SK-N-MC (cell line): ENCODE results near the gene GRB7.
A peak's percentile ranks its signal among the peaks of the same experiment; 100 is the strongest.
"Not testable (repeated sequence)": the region's sequence is repeated elsewhere in the genome, so short reads cannot be mapped to it uniquely, and the experiment has no call there.

Experiments
- DNase-seq: peaks from one replicate; pipeline ENCODE4 v3.0.0-alpha.2; 2011; ENCODE audit warnings: low read depth, low spot score
- H3K27ac ChIP-seq: fragments of 200-600 bp; sonication (generic); 2 replicates; pipeline ENCODE4 v1.5.1; 2016; ENCODE audit warnings: mixed run types
- H3K36me3 ChIP-seq: fragments of 200-600 bp; sonication (generic); 2 replicates; pipeline ENCODE4 v1.6.1; 2017; ENCODE audit warnings: antibody characterized with exemption, low read length, mixed read lengths; ENCODE audit not compliant: insufficient read depth
- H3K4me3 ChIP-seq: fragments of 200-600 bp; sonication (generic); 2 replicates; pipeline ENCODE4 v1.5.1; 2016
- H3K9ac ChIP-seq: fragments of 200-600 bp; sonication (generic); 2 replicates; pipeline ENCODE4 v1.8.0; 2017; ENCODE audit warnings: mixed run types, mixed read lengths; ENCODE audit not compliant: insufficient read length
- H3K9me3 ChIP-seq: fragments of 200-600 bp; sonication (generic); 2 replicates; pipeline ENCODE4 v1.6.1; 2017; ENCODE audit warnings: low read depth, mild to moderate bottlenecking, antibody characterized with exemption, low read length, moderate library complexity, mixed read lengths
- EZH2 ChIP-seq: fragments of 200-600 bp; sonication (generic); IDR thresholded peaks from one replicate; pipeline ENCODE4 v1.6.1; 2017; ENCODE audit warnings: antibody characterized with exemption
- FOXP2 ChIP-seq: optimal IDR thresholded peaks from 2 replicates; pipeline ENCODE3; 2011; ENCODE audit warnings: mild to moderate bottlenecking, moderate library complexity; ENCODE audit not compliant: insufficient read depth; ENCODE audit errors: extremely low read length, control extremely low read depth
- POLR2AphosphoS5 ChIP-seq: IDR thresholded peaks from 2 replicates; pipeline ENCODE4 v1.6.1; 2012; ENCODE audit warnings: mild to moderate bottlenecking, low read depth, low read length, borderline replicate concordance

GRB7 gene

DNA sequence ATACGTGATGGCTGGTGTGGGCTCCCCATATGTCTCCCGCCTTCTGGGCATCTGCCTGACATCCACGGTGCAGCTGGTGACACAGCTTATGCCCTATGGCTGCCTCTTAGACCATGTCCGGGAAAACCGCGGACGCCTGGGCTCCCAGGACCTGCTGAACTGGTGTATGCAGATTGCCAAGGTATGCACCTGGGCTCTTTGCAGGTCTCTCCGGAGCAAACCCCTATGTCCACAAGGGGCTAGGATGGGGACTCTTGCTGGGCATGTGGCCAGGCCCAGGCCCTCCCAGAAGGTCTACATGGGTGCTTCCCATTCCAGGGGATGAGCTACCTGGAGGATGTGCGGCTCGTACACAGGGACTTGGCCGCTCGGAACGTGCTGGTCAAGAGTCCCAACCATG lies 13.0 kb upstream of the GRB7 start:
- TF ChIP-seq POLR2AphosphoS5 (no peak), EZH2 (no peak), FOXP2 (no peak)
- DNase-seq = no peak
- H3K27ac ChIP-seq = no peak overlapping the region
- H3K9ac ChIP-seq = no peak overlapping the region
- no peaks in the 10 kb centered on the region for H3K9me3 ChIP-seq
- H3K36me3 ChIP-seq = no peaks in the 10 kb centered on the region; the same call in 1 of the 2 replicates
- no peak overlapping the region for H3K4me3 ChIP-seq

DNA sequence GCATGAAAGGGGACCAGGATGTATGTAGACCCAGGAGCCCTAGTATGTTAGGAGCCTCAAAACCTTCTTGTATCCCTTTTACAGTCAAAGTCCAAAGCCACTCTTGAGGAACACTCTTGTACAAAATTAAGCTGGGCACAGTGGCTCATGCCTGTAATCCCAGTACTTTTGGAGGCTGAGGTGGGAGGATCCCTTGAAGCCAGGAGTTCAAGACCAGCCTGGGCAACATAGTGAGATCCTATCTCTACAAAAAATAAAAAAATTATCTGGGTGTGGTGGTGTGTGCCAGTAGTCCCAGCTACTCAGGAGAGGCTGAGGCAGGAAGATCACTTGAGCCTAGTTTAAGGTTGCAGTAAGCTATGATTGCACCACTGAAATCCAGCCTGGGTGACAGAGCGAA lies 11.8 kb upstream of the GRB7 start:
- H3K9ac ChIP-seq, H3K4me3 ChIP-seq, DNase-seq, H3K36me3 ChIP-seq, H3K9me3 ChIP-seq, H3K27ac ChIP-seq: not testable (repeated sequence)

DNA sequence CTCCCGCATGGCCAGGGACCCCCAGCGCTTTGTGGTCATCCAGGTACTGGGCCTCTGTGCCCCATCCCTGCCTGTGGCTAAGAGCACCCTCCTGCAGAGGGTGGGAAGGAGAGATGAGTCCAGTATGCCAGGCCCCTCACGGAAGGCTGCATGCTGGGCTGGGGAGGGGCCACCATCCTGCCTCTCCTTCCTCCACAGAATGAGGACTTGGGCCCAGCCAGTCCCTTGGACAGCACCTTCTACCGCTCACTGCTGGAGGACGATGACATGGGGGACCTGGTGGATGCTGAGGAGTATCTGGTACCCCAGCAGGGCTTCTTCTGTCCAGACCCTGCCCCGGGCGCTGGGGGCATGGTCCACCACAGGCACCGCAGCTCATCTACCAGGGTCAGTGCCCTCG lies 11.1 kb upstream of the GRB7 start:
- no peak overlapping the region for H3K9ac ChIP-seq
- no peaks in the 10 kb centered on the region; the same call in 1 of the 2 replicates for H3K36me3 ChIP-seq
- no peak overlapping the region for H3K4me3 ChIP-seq
- no peak overlapping the region for H3K27ac ChIP-seq
- DNase-seq = no peak
- no peaks in the 10 kb centered on the region for H3K9me3 ChIP-seq
- no peak for TF ChIP-seq EZH2
- TF ChIP-seq POLR2AphosphoS5 = no peak
- no peak for TF ChIP-seq FOXP2

DNA sequence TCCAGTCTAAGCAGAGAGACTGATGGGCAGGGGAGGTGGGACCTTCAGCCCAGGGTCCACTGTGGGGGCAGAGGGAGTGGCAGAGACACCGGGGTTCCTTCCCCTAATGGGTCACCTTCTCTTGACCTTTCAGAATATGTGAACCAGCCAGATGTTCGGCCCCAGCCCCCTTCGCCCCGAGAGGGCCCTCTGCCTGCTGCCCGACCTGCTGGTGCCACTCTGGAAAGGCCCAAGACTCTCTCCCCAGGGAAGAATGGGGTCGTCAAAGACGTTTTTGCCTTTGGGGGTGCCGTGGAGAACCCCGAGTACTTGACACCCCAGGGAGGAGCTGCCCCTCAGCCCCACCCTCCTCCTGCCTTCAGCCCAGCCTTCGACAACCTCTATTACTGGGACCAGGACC lies 10.2 kb upstream of the GRB7 start:
- Histone ChIP-seq H3K27ac (no peak overlapping the region), H3K9ac (no peak overlapping the region), H3K36me3 (no peaks in the 10 kb centered on the region; the same call in 1 of the 2 replicates), H3K9me3 (no peaks in the 10 kb centered on the region), H3K4me3 (no peak overlapping the region)
- no peak for DNase-seq
- no peak for TF ChIP-seq FOXP2
- TF ChIP-seq POLR2AphosphoS5 = no peak
- no peak for TF ChIP-seq EZH2

DNA sequence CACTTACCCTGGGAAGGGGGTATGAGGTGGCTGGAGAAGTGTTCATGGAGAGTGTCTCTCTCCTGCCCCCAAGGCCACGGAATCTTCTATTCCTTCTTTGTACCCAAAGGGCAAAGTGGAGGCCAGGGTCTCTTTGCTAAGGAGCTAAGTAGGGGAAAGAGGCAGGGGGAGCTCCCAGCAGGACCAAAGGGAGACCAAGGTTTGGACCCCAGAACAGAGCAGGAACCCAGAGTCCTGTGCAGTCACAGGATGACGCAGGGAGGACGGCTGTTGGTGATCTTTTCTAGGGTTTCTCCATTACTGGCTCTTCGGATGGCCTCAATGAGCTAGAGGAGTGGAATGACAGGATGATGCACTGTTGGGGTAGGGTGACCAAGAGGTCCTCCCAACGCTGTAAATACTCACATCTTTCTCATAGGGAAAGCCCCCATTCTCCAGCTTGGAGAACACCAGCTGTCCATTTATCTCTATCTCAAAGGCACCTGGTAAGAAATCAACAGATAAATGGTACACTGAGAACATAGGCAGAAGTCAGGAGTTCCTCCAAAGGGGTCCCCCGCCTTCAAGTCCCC lies 8.4 kb upstream of the GRB7 start:
- TF ChIP-seq FOXP2 (no peak), POLR2AphosphoS5 (no peak), EZH2 (no peak)
- no peaks in the 10 kb centered on the region for H3K9me3 ChIP-seq
- H3K27ac ChIP-seq = no peak overlapping the region
- peak overlapping the region; percentile 88 for H3K4me3 ChIP-seq
- peak overlapping the region; percentile 76 for H3K9ac ChIP-seq
- no peak for DNase-seq
- H3K36me3 ChIP-seq = no peaks in the 10 kb centered on the region; the same call in 1 of the 2 replicates

DNA sequence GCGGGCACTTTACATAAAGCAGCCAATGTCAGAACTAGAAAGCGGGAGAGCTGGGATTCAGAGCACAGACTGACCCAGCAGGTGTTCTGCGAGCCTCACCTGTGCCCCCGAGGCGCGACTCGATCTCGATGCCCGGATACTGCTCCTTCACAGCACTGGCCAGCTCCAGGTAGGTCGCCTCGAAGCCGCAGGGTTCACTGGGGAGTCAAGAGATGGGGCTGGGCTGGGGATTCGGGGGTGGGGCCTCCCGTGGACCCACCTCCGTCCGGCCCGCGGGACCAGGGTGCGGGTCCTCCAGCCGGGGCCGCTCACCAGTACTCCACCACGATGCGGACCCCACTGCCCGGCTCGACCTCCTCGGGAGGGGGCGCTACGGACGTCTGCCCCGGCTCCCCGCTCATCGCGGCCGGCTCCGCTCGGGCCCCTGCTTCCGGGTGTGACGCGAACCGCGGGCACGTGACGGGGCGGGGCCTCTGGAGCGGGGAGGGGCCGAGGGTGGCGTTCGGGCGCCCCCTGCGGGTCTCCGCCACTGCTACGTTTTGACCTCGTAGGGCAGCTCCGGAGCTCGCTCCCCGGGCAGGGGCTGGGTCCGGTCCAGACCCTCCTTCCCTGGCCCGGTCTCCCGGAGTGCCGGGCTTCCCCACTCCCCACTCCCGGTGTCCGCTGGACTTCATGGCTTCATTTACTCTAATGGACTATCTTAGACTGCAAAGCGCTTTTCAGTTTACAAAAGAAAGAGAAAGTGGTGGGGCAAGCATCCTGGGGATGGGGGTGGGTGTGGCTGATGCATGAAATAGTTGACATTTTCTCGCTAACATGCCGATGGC lies 7.4 kb upstream of the GRB7 start, which contains the start of gene MIEN1:
Gene MIEN1 (minus strand): TSS at position 438 of the 827 bp plus-strand sequence. CDS start 37 bp downstream, at position 401.
- Histone ChIP-seq H3K4me3 (peak within 1 kb of the TSS; percentile 88), H3K36me3 (no peaks in the 10 kb centered on the region; the same call in 1 of the 2 replicates), H3K27ac (no peak within 1 kb of the TSS), H3K9ac (peak within 1 kb of the TSS; percentile 76), H3K9me3 (no peaks in the 10 kb centered on the region)
- no peak for DNase-seq
- TF ChIP-seq FOXP2 = no peak
- no peak for TF ChIP-seq EZH2
- peak; percentile 74; the same call in 1 of the 2 replicates for TF ChIP-seq POLR2AphosphoS5

DNA sequence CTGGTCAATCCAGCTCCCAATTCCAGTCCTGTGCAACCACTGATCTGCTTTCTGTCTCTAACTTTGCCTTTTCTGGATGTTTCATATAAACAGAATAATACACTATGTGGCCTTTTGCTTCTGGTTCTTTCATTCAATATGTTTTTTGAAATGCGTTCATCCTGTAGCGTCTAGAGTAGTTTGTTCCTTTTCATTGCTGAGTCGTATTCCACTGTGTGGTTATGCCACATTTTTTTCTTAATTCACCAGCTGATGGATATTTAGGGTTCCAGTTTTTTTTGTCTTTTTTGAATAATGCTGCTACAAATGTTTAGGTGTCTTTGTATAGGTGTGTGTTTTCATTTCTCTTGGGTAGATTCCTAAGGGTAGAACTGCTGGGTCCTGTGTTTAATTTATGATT lies 5.2 kb upstream of the GRB7 start:
- no peak for TF ChIP-seq FOXP2
- no peak for TF ChIP-seq POLR2AphosphoS5

DNA sequence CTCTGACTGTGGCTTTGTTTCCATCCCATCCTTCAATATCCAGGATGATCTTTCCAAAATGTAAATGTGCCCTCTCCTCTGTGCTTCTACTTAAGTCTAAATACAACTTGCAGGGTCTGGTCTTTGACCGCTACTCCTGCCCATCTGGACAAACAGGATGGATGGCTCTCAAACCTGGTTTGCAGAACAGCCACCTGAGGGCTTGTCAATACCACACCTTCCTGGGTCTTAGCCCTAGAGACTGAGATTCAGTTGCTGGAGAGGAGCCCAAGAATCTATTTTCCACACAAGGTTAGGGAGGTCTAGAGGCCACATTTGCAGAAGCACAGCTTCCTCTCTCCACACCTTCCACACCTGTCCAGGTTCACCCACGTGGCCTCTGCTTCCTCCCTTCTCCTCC lies 1.9 kb upstream of the GRB7 start:
- no peak for DNase-seq
- H3K27ac ChIP-seq = no peak overlapping the region

More for the DNA sequence above, 5.2 kb upstream of the GRB7 start:
- H3K36me3 ChIP-seq = no peaks in the 10 kb centered on the region; the same call in 1 of the 2 replicates
- no peak overlapping the region for H3K9ac ChIP-seq
- no peak overlapping the region for H3K4me3 ChIP-seq
- no peaks in the 10 kb centered on the region for H3K9me3 ChIP-seq
- no peak for DNase-seq
- no peak overlapping the region for H3K27ac ChIP-seq

More for the DNA sequence above, 1.9 kb upstream of the GRB7 start:
- H3K9me3 ChIP-seq = no peaks in the 10 kb centered on the region
- no peak overlapping the region for H3K4me3 ChIP-seq
- H3K36me3 ChIP-seq = no peaks in the 10 kb centered on the region
- TF ChIP-seq FOXP2 (no peak), EZH2 (no peak), POLR2AphosphoS5 (no peak)
- no peak overlapping the region for H3K9ac ChIP-seq
